ENCODE measurements around the gene POTED. TPM values are rescaled to one million over a fixed set of nuclear protein-coding genes. Genes with fewer than 3 reads are reported as not detected.
"Not testable (repeated sequence)": the region's sequence is repeated elsewhere in the genome, so short reads cannot be mapped to it uniquely, and the experiment has no call there.

Gene POTED
- not detected for polyA plus RNA-seq

- not testable (repeated sequence) for H3K27ac Mint-ChIP-seq; H3K9me3 Mint-ChIP-seq; H3K4me3 Mint-ChIP-seq; H3K36me3 Mint-ChIP-seq; H3K27me3 Mint-ChIP-seq (ENCODE audit: low read depth in 3 of 3); H3K4me1 Mint-ChIP-seq; DNase-seq
Observed at GRCh38 chr21:13609477-13609876, at the start of gene POTED. POTED (plus strand) TSS chr21:13609777; CDS start chr21:13610229, 452 bp downstream.

- DNase-seq; H3K27ac Mint-ChIP-seq; H3K9me3 Mint-ChIP-seq; H3K4me1 Mint-ChIP-seq; H3K36me3 Mint-ChIP-seq; H3K27me3 Mint-ChIP-seq (ENCODE audit: low read depth in 3 of 3); H3K4me3 Mint-ChIP-seq: not testable (repeated sequence)
Observed at GRCh38 chr21:13650101-13650500, 40.5 kb downstream of the POTED start.

GRCh38 chr21:13651746-13652145, 42.2 kb downstream of the POTED start:
- not testable (repeated sequence) for H3K4me1 Mint-ChIP-seq; H3K27ac Mint-ChIP-seq; H3K27me3 Mint-ChIP-seq (ENCODE audit: low read depth in 3 of 3); DNase-seq; H3K4me3 Mint-ChIP-seq; H3K9me3 Mint-ChIP-seq; H3K36me3 Mint-ChIP-seq
